ENCODE measurements around the gene ARID1B. TPM values are rescaled to one million over a fixed set of nuclear protein-coding genes. Genes with fewer than 3 reads are reported as not detected.

The ARID1B gene
- total RNA-seq, 1 experiment from 2014 or later, result 24.2 TPM

DNA sequence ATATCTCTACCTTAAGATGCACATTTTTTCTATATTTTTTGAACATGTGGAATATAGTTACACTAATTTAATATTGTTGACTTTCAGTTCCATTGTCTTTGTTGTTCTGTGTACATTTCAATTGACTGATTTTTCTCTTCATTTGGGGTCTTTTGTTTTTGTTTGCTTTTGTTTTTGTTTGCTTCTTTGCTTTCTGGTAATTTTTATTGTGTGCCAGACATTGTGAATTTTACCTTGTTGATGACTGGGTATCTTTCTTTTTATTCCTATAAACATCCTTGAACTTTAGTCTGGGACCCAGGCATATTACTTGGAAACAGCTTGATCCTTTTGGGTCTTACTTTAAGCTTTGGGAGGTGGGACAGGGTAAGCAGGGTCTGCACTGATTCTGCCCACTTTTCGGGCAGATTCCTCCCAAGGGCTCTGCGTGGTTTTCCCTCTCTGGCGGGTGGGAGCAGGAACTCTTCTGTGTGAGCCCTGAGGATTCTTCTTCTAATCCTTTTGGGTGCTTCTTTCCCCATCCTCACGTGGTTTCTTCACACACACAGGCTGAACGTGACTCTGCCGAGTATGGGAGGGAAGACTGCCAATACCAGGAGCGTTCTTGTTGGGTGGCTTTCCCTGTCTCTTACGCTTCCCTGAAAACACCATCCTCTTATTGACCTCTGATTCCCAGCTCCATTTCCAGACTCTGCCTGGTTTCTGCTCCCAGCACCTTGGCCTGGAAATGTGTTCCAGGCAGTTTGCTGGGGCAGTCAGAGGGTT lies 200.5 kb downstream of the ARID1B start:
- H3K9ac ChIP-seq (ENCODE audit: low read length), result no peak overlapping the region
- ChIA-PET POLR2A (ENCODE audit: unreplicated experiment) (no interaction called here), CTCF (no interaction called here)
- DNase-seq (no peak), ATAC-seq (no peak)
- no peak overlapping the region for H3K4me2 ChIP-seq (ENCODE audit: low read length)
- H3K27ac ChIP-seq (ENCODE audit: low read length), result no peak overlapping the region
- no TSS peak for BruUV-seq (replicated peaks)
- H3F3A ChIP-seq (ENCODE audit: low read length, unreplicated experiment), result no peaks in the 10 kb centered on the region
- H3K4me3 ChIP-seq (ENCODE audit: low read length), result no peak overlapping the region
- no peaks in the 10 kb centered on the region for H3K9me3 ChIP-seq (ENCODE audit: low read length)
- no peaks in the 10 kb centered on the region for H3K9me2 ChIP-seq (replicated peaks; ENCODE audit: low read length)
- peaks cover 25% of the 10 kb centered on the region for H3K4me1 ChIP-seq (ENCODE audit: insufficient read depth, low read length)
- no peak overlapping the region for H2AFZ ChIP-seq (ENCODE audit: low read length)
- no peaks in the 10 kb centered on the region for H3K27me3 ChIP-seq (ENCODE audit: low read length)
- H3K79me2 ChIP-seq (ENCODE audit: low read length), result peaks cover 97% of the 10 kb centered on the region
- H4K20me1 ChIP-seq (ENCODE audit: low read length), result no peaks in the 10 kb centered on the region
- TF ChIP-seq EZH2phosphoT487 (IDR thresholded peaks at IDR 0.05; ENCODE audit: borderline replicate concordance, low read length) (no peak), EZH2 (IDR thresholded peaks at IDR 0.05; ENCODE audit: low read length, unreplicated experiment) (no peak)
- TF ChIP-seq, protein P1, sequence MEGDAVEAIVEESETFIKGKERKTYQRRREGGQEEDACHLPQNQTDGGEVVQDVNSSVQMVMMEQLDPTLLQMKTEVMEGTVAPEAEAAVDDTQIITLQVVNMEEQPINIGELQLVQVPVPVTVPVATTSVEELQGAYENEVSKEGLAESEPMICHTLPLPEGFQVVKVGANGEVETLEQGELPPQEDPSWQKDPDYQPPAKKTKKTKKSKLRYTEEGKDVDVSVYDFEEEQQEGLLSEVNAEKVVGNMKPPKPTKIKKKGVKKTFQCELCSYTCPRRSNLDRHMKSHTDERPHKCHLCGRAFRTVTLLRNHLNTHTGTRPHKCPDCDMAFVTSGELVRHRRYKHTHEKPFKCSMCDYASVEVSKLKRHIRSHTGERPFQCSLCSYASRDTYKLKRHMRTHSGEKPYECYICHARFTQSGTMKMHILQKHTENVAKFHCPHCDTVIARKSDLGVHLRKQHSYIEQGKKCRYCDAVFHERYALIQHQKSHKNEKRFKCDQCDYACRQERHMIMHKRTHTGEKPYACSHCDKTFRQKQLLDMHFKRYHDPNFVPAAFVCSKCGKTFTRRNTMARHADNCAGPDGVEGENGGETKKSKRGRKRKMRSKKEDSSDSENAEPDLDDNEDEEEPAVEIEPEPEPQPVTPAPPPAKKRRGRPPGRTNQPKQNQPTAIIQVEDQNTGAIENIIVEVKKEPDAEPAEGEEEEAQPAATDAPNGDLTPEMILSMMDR (conservative IDR thresholded peaks at IDR 0.05; ENCODE audit: low read depth, low read length), result no peak
- H3K36me3 ChIP-seq (ENCODE audit: low read depth, low read length), result no peaks in the 10 kb centered on the region
- intact Hi-C loops (cut with micrococcal nuclease), result no loop called here

DNA sequence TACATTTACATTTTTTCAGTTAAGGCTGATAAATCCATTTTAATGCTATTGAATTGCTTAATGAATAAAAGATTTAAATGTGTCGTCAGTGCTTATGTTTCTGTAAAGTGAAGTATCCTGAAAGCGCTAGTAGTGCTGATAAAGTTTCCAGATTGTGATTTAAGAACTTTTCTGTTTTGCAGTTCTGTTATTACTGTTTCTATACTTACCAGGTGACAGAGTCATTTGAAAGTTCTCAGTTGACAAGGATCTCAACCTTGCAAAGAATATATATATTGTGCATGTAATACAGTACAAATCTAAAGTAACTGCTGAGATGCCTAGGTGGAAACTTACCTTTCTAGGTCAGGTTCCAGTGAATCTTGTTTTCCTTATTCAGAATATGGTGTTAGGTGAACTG lies 201.8 kb downstream of the ARID1B start:
- Histone ChIP-seq H2AFZ (ENCODE audit: low read length) (no peak overlapping the region), H3K4me2 (ENCODE audit: low read length) (no peak overlapping the region), H3K79me2 (ENCODE audit: low read length) (peaks cover 97% of the 10 kb centered on the region), H4K20me1 (ENCODE audit: low read length) (no peaks in the 10 kb centered on the region), H3K27ac (ENCODE audit: low read length) (no peak overlapping the region), H3K27me3 (ENCODE audit: low read length) (no peaks in the 10 kb centered on the region), H3K4me1 (ENCODE audit: insufficient read depth, low read length) (peaks cover 32% of the 10 kb centered on the region), H3K4me3 (ENCODE audit: low read length) (no peak overlapping the region), H3K9me3 (ENCODE audit: low read length) (no peaks in the 10 kb centered on the region), H3F3A (ENCODE audit: low read length, unreplicated experiment) (no peaks in the 10 kb centered on the region), H3K9me2 (replicated peaks; ENCODE audit: low read length) (no peaks in the 10 kb centered on the region), H3K36me3 (ENCODE audit: low read depth, low read length) (no peaks in the 10 kb centered on the region), H3K9ac (ENCODE audit: low read length) (no peak overlapping the region)
- DNase-seq, result no peak
- intact Hi-C loops (cut with micrococcal nuclease), result no loop called here
- ChIA-PET POLR2A (ENCODE audit: unreplicated experiment) (no interaction called here), CTCF (no interaction called here)
- ATAC-seq, result no peak
- BruUV-seq (replicated peaks), result no TSS peak
- TF ChIP-seq EZH2phosphoT487 (IDR thresholded peaks at IDR 0.05; ENCODE audit: borderline replicate concordance, low read length) (no peak), EZH2 (IDR thresholded peaks at IDR 0.05; ENCODE audit: low read length, unreplicated experiment) (no peak)
- TF ChIP-seq, protein P1 (conservative IDR thresholded peaks at IDR 0.05; ENCODE audit: low read depth, low read length), result no peak

- no peaks in the 10 kb centered on the region for H3K9me2 ChIP-seq (replicated peaks; ENCODE audit: low read length)
- H2AFZ ChIP-seq (ENCODE audit: low read length), result no peak overlapping the region
- peak overlapping the region; percentile 61 for H3K27ac ChIP-seq (ENCODE audit: low read length)
- H3K9ac ChIP-seq (ENCODE audit: low read length), result no peak overlapping the region
- no peak for TF ChIP-seq EZH2 (IDR thresholded peaks at IDR 0.05; ENCODE audit: low read length, unreplicated experiment)
- no peak for TF ChIP-seq EZH2phosphoT487 (IDR thresholded peaks at IDR 0.05; ENCODE audit: borderline replicate concordance, low read length)
- TF ChIP-seq, protein P1 (conservative IDR thresholded peaks at IDR 0.05; ENCODE audit: low read depth, low read length), result no peak
- peak overlapping the region; percentile 7; the same call in 1 of the 2 replicates for H3K4me3 ChIP-seq (ENCODE audit: low read length)
- no peaks in the 10 kb centered on the region for H3F3A ChIP-seq (ENCODE audit: low read length, unreplicated experiment)
- intact Hi-C loops (cut with micrococcal nuclease), result loop anchor here (2.0 kb wide), 1 partner anchor 22 kb away; no protein-coding TSS in a partner anchor
- H3K36me3 ChIP-seq (ENCODE audit: low read depth, low read length), result no peaks in the 10 kb centered on the region
- no peaks in the 10 kb centered on the region for H3K9me3 ChIP-seq (ENCODE audit: low read length)
- POLR2A ChIA-PET (ENCODE audit: unreplicated experiment), result no interaction called here
- no peaks in the 10 kb centered on the region for H4K20me1 ChIP-seq (ENCODE audit: low read length)
- peaks cover 38% of the 10 kb centered on the region for H3K4me1 ChIP-seq (ENCODE audit: insufficient read depth, low read length)
- H3K4me2 ChIP-seq (ENCODE audit: low read length), result peak overlapping the region; percentile 74
- BruUV-seq (replicated peaks), result no TSS peak
- DNase-seq (peak; percentile 66), ATAC-seq (peak; percentile 94)
- no peaks in the 10 kb centered on the region for H3K27me3 ChIP-seq (ENCODE audit: low read length)
- CTCF ChIA-PET, result no interaction called here
- H3K79me2 ChIP-seq (ENCODE audit: low read length), result peaks cover 98% of the 10 kb centered on the region
These were observed 203.3 kb downstream of the ARID1B start for GRCh38 chr6:156980515-156980914.
